GM21528 (cell line): ENCODE measurements around the gene HOMER3.

ENCODE experiments used
- ATAC-seq: cut with Tn5 transposase; IDR thresholded peaks from one replicate; pipeline ENCODE4 v1.9.1; 2021; ENCODE audit warnings: mild to moderate bottlenecking, moderate library complexity; ENCODE audit not compliant: unreplicated experiment, low FRiP score

Gene HOMER3

GRCh38 chr19:18940769-18941627 lies at the start of gene HOMER3:
HOMER3 (minus strand) TSS chr19:18941217; CDS start chr19:18938982, 2,235 bp downstream.
- no peak for ATAC-seq

- ATAC-seq, result no peak
Observed at GRCh38 chr19:18990128-18990708, 49.2 kb upstream of the HOMER3 start.

GRCh38 chr19:18989316-18989715 lies 48.3 kb upstream of the HOMER3 start:
- ATAC-seq, result no peak

GRCh38 chr19:18987456-18987855 lies 46.4 kb upstream of the HOMER3 start:
- no peak for ATAC-seq

- no peak for ATAC-seq
Observed at GRCh38 chr19:18985257-18985656, 44.2 kb upstream of the HOMER3 start.

GRCh38 chr19:18984251-18984650 lies 43.2 kb upstream of the HOMER3 start:
- ATAC-seq, result no peak

GRCh38 chr19:18982669-18983068 lies 41.7 kb upstream of the HOMER3 start:
- no peak for ATAC-seq

- no peak for ATAC-seq
Observed at GRCh38 chr19:18980432-18981020, 39.5 kb upstream of the HOMER3 start.

- no peak for ATAC-seq
Observed at GRCh38 chr19:18978616-18979015, 37.6 kb upstream of the HOMER3 start.

- ATAC-seq, result no peak
Observed at GRCh38 chr19:18975869-18976268, 34.9 kb upstream of the HOMER3 start.

GRCh38 chr19:18975011-18975410 lies 34.0 kb upstream of the HOMER3 start:
- no peak for ATAC-seq

GRCh38 chr19:18972851-18973250 lies 31.8 kb upstream of the HOMER3 start:
- no peak for ATAC-seq

GRCh38 chr19:18972301-18972811 lies 31.3 kb upstream of the HOMER3 start:
- ATAC-seq, result no peak

- no peak for ATAC-seq
Observed at GRCh38 chr19:18969931-18970659, 29.1 kb upstream of the HOMER3 start.

GRCh38 chr19:18967358-18968146 lies 26.5 kb upstream of the HOMER3 start:
- ATAC-seq, result no peak

- ATAC-seq, result no peak
Observed at GRCh38 chr19:18966307-18966706, 25.3 kb upstream of the HOMER3 start.

- no peak for ATAC-seq
Observed at GRCh38 chr19:18964121-18964520, 23.1 kb upstream of the HOMER3 start.

GRCh38 chr19:18961767-18962620 lies 21.0 kb upstream of the HOMER3 start:
- no peak for ATAC-seq

GRCh38 chr19:18960370-18960769 lies 19.4 kb upstream of the HOMER3 start:
- no peak for ATAC-seq
